Mucosa of gallbladder (tissue), 1 donor: ENCODE results near the gene TIPRL. TPM values are rescaled to one million over a fixed set of nuclear protein-coding genes. Genes with fewer than 3 reads are reported as not detected.
"Not testable (repeated sequence)": the region's sequence is repeated elsewhere in the genome, so short reads cannot be mapped to it uniquely, and the experiment has no call there.

Experiments
- DNase-seq: peaks from one replicate; pipeline ENCODE4 v3.0.0-alpha.2; 2020; ENCODE audit warnings: low spot score
- total RNA-seq: library from RNA; stranded (reverse); gene quantifications from one replicate; pipeline ENCODE4 v1.2.1, GENCODE V29; 2021
- donor health status: DM: no; HTN: no; CAD: no.

Gene TIPRL
- total RNA-seq, 1 donor from 2014 or later: 30.3 TPM

GRCh38 chr1:168159251-168159650 lies 19.5 kb upstream of the TIPRL start:
- no peak for DNase-seq

GRCh38 chr1:168159979-168160378 lies 18.8 kb upstream of the TIPRL start:
- DNase-seq: no peak

DNA sequence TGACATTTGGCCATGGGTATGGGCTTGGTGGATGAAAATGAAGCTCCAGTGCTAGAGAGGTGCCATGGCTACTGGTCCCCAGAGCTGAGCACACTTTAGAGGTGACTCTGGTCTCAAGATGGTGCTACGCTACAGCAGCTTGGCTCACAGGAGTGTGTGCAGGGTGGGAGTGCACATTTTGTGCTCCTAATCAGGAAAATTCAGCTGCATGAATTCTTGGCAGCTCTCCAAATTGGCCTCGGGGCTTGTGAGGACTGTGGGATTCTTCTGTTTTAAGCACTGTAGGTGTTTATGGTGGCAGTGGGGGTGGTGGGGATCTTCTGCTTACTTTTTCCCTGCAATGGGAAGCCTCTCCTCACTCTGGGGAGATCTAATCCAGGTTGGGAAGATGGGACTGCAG lies 17.3 kb upstream of the TIPRL start:
- DNase-seq: no peak

GRCh38 chr1:168163670-168164069 lies 15.1 kb upstream of the TIPRL start:
- DNase-seq: no peak

- DNase-seq: no peak
Measured at GRCh38 chr1:168164771-168165170, 14.0 kb upstream of the TIPRL start.

GRCh38 chr1:168167806-168168205 lies 11.0 kb upstream of the TIPRL start:
- DNase-seq: no peak

- no peak for DNase-seq
Measured at GRCh38 chr1:168170564-168171508, 7.9 kb upstream of the TIPRL start.

DNA sequence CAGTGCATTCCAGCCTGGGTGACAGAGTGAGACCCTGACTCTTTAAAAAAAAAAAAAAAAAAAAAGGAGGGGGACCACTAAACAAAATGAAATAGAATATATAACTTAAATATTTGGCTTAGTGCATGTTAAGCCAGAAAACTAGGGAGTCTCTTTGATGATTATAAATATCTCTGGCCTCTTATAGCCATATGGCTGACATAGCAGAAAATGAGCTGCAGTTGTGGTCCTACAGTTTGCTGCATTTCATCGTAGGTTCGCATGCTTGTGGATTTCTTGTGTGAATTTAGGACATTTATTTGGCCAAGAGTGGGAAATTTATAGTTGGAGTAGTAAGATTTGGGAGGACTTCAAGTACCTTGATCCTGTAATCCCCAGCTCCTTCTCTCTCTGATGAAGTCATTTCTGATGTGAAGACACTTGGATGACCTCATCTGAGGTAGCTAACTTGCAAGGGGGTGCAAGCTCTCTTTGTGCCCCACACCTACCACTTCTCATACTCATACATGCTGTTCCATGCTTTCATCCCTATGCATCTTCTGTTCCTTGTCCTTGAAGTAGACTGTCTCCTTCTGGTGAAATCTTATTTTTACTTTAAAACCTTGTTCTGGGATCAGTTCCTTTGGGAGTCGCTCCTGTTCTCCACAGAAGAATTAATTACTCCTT lies 6.4 kb upstream of the TIPRL start:
- DNase-seq: no peak

- no peak for DNase-seq
Measured at GRCh38 chr1:168178227-168178637, 530 bp upstream of the TIPRL start.

DNA sequence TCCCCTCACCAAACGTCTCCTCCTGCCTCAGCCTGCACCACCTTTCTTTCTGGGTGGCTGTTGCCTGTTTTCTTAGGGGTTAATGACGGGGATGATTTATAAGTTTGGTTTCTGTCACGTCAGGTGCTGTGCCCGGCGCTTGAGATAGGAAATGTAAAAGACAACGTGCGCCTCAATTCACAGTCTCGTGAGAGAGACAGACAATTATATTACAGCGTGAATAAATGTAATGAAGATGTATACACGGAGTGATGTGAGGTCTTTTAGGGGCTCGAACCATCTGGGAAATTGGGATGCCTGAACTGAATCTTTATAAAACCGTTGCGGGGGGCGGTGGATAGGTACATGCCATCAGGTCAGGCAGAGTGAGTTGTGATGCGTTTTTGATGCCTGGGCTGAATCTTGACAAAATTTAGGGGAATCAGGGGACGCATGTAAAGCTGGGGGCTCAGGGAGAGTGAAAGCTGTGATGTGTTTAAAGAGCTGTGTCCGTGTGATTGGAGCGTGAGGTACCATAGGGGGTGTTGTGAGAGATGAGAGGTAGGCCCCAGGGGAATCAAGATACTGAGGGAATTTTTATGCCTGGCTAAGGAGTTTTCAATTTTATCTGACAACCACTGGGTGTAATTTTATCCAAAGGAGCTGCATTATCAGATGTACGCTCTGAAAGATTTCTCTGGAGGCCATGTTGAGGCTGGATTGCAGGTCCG lies 831 bp downstream of the TIPRL start:
- DNase-seq: no peak

DNA sequence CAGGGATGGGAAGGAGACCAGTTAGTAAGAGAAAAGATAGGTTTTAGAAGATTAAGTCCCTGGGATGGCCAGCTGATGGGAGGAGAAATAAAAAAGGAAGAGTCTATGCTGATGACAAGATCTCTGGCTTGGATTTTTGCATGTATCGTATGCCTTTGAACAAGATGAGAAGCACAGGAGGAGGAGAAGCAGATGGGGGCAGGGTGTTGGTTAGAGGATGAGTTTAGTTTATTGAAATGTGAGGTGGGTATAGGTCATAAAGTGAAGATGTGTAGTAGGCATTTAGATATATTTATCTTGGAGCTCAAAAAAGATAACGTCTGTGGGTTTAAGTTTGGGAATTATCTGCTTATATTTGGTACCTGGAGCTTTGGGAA lies 1.4 kb downstream of the TIPRL start:
- no peak for DNase-seq

GRCh38 chr1:168181063-168181720 lies 2.4 kb downstream of the TIPRL start:
- DNase-seq: not testable (repeated sequence)

- no peak for DNase-seq
Measured at GRCh38 chr1:168187177-168187576, 8.4 kb downstream of the TIPRL start.

GRCh38 chr1:168190403-168190802 lies 11.6 kb downstream of the TIPRL start:
- DNase-seq: no peak

- DNase-seq: no peak
Measured at GRCh38 chr1:168195199-168196135, 16.7 kb downstream of the TIPRL start.

DNA sequence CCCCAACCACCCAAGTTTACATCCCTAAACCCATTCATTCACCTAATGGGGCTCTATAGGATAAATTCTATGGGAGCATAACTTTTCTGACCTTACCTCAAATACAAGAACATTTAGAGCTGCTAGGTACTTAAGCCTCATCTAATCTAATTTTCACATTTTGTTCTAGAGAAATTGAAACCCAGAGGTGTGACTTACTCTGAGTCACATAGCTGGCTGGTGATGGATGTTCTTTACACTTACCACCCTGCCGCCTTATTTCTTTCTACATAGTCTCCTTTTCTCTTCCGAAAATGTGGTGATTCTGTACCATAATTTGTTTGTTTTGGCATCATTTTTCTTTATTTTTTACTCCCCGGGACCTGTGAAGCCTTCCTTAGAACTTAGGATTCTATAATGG lies 20.3 kb downstream of the TIPRL start:
- no peak for DNase-seq

DNA sequence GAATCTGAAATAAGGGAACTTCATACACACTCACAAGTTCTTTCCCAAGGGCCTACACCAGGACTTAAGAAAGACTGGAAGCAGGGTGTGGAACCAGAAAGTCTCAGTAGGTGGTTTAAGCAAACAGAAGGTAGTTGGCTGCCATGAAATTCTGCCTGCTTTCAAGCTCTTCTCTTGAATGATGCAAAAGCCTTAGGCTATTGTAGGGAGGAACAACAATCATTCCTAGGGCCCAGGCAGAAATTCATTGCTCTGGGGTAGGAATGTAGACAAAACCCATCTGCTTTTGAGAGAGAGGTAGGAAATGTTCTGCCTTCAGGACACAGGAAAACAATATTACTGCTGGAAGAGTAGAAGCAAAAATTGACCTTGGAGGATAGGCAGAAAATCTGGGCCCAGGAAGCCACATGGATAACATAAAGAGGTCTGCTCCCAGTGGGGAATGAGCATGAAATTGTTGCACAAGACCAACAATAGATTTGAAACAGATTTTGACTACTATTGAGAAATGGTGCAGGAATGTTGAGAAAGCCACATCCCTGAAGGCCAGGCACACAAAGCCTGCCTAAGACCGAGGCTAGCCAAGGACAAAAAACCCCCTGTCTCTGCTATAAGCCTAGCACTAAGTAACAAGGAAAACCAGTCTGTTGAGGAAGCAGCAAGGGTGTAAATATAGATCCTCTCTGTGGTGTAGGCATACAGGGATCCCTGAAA lies 24.3 kb downstream of the TIPRL start:
- no peak for DNase-seq

GRCh38 chr1:168206111-168206510 lies 27.3 kb downstream of the TIPRL start:
- DNase-seq: no peak

DNA sequence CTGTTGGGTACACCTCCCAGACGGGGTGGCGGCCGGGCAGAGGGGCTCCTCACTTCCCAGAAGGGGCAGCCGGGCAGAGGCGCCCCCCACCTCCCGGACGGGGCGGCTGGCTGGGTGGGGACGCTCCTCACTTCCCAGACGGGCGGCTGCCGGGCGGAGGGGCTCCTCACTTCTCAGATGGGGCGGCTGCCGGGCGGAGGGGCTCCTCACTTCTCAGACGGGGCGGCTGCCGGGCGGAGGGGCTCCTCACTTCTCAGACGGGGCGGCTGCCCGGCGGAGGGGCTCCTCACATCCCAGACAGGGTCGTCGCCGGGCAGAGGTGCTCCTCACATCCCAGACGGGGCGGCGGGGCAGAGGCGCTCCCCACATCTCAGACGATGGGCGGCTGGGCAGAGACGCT lies 28.9 kb downstream of the TIPRL start:
- not testable (repeated sequence) for DNase-seq

- DNase-seq: no peak
Measured at GRCh38 chr1:168210312-168210711, 31.6 kb downstream of the TIPRL start.
